NK-92 treated with Interleukin-12 subunit alpha and Interleukin-12 subunit beta, amount 100 ng/mL, for 24 hours (cell line): ENCODE results near the gene ARHGAP44.

Experiments used
- DNase-seq: peaks from one replicate; lab custom pipeline; 2025; lab: John Stamatoyannopoulos, UW

ARHGAP44 gene

DNA sequence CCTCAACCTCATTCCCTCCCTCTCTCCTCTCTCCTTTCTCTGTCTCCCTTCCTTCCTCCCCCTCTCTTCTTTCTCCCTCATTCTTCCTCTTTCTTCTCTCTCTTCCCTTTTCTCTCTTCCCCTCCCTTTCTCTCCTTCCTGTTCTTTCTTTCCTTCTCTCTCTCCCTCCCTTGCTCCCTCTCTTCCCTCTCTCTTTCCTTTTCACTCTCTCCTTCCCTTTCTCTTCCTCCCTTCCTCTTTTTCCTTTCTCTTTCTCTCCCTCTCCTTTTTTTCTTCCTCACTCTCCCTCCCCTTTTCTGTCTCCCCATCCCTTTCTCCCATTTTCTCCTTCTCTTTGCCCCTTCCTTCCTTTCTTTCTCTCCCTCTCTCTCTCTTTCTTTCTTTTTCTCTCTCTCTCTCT is 236.4 kb downstream of the ARHGAP44 start:
- no peak for DNase-seq

DNA sequence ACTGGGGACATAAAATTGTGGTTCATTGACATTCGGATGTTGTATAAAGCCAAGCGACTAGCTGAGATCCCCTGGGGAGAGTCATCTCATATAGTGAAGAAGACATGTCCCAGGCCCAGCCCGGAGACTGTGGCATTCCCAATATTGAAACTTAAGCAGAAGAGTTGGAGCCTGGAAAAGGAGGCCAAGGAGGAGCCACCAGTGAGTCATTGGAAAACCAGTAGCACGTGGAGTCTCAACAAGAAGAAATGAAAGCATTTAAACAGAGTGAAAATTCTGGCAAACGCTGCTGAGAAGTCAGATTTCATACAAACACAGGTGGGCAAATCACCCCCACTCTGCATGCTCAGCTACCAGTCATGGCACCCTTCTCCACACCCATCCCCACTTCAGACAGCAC is 237.9 kb downstream of the ARHGAP44 start:
- DNase-seq, result no peak

DNA sequence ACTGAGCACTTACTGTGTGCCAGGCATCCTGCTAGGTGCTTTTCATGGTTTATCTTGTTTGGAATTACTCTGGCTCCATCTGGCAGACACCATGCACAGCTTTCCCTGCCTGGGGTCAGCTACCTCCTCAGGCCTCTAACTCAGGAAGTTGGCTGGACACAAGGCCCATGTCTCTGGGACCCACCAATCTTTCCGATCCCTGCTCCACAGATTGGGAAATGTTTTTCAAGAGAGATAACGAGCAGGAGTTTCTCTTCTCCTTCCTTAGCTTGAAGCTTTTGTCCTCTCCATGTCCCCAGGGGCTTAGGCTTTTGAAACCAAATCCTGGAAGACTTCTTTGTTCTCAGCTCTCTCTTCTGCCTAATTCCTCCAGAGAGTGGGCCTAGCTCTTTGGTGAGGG is 240.0 kb downstream of the ARHGAP44 start:
- no peak for DNase-seq

GRCh38 chr17:13030056-13030455 is 240.8 kb downstream of the ARHGAP44 start:
- DNase-seq, result no peak

DNA sequence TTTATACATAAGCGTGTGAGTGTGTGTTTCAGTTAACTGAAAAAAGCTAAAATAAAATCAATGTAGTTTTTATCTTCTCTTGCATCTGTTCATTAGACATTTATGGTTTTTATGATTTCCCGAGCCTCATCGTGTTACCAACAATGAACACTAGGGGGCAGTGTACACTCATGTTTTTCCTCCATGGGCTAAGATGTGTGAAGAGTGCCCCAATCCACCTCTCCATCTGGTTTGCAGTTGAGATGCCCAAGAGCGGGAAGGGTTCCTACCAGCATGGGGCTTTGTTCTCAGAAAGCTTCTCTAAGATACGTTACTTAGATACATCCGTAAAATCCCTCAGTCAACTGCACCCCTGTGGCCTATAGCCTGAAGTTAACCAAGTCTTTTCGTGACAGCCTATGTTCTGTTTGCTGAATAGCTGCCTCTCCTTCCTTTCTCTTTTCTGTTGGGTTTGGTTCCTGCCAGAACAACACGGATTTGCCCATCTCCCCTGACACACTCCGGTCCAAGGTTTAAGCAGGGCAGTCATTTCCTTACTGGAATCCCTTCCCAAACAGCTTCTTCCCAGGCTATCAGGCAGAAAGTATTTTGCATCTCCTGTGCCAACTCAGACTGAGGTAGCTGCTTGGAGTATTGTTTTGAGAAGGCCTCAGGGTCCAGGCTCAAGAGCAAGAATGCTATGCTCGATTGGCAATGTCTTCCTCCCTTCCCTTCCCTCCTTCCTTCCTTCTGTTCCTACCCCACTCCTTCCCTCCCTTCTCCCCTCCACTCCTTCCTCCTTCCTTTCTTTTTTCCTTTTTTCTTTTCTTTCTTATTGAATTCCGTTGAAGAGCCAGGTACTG is 241.4 kb downstream of the ARHGAP44 start:
- DNase-seq, result no peak

DNA sequence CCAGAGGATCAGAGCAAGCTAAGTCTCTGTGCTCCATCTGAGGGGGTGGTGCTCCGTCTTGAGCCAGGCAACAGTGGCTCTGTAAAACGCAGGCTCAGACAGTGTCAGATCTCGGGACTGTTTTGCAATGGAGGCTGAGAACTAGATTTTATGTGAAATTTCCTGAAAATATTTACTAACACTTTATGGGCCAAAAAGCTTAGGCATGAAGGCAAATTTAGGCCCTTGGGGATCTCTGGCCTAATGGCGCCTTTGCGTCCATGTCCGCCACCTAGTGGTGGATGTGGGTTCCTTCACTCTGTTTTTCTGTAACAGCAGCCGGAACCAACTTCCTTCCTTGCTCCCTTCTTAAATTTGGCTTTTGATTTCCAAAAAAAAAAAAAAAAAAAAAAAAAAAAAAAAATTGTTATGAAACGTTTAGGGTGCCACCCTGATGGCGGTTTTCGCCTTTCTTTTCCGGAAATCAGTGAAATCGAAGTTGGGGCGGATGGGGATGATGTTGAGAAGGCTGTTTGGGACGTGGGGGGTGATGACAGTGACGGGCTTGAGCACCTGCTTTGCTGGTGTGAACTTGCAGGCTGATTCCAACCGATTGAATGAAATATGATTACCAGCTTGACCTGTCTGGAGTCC is 242.5 kb downstream of the ARHGAP44 start:
- DNase-seq, result no peak

DNA sequence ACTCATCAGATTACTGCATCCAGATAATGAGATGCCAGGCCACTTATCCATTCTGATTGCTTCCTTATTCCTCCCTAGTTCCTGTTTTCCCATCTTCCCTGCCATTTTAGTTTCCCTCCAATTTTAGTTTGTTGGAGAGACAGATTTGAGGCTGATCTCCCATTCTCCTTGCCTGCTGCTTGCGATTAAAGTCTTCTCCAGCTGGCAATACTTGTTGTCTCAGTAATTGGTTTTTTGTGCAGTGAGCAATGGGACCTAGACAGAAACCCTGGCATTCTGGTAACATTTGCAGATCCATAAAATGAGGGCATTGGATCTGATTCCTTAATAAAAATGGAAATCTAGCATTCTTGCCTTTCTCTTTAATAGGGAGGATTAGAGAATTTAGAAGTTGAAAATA is 246.1 kb downstream of the ARHGAP44 start:
- no peak for DNase-seq

- no peak for DNase-seq
Observed at GRCh38 chr17:13036751-13037150, 247.5 kb downstream of the ARHGAP44 start.

- no peak for DNase-seq
Observed at GRCh38 chr17:13038931-13039665, 249.8 kb downstream of the ARHGAP44 start.
